HCT116 (cell line): Measurements from ENCODE around the gene TMCC3. TPM values are rescaled to one million over a fixed set of nuclear protein-coding genes. Genes with fewer than 3 reads are reported as not detected.
A peak's percentile ranks its signal among the peaks of the same experiment; 100 is the strongest.
"Not testable (repeated sequence)": the region's sequence is repeated elsewhere in the genome, so short reads cannot be mapped to it uniquely, and the experiment has no call there.

Experiments used
- ATAC-seq: fragments of 200-7000 bp; cut with Tn5 transposase; 2 replicates; pipeline ENCODE4 v1.9.1; 2020; ENCODE audit warnings: mild to moderate bottlenecking, moderate library complexity
- BruUV-seq: library from RNA; stranded (reverse); fragments of 400-500 nt; replicated peaks from 2 replicates; lab custom pipeline; 2021; lab: Mats Ljungman, UMichigan
- CTCF ChIA-PET: fragments of 300-600 bp; sonication (Branson Sonifier 250); formaldehyde crosslinking; loops from one replicate; lab custom pipeline; 2021; ENCODE audit warnings: antibody characterized with exemption; lab: Charles Lee
- POLR2A ChIA-PET: fragments of 300-600, 350-600 bp; sonication (Branson Sonifier 250); formaldehyde crosslinking; loops from one replicate; lab custom pipeline; 2021; ENCODE audit warnings: antibody characterized with exemption; lab: Charles Lee
- RAD21 ChIA-PET, 2 experiments: fragments of 300-600 bp; sonication (Branson Sonifier 250); formaldehyde crosslinking; loops; one replicate each; lab custom pipeline; 2023; ENCODE audit warnings: low total read pairs in 2 of 2; ENCODE audit not compliant: uncharacterized antibody in 2 of 2, unreplicated experiment in 2 of 2, low non-redundant PET in 1 of 2; lab: Charles Lee
- DNase-seq: peaks from one replicate; pipeline ENCODE4 v3.0.0-alpha.2; 2010; ENCODE audit warnings: low read depth, low spot score
- H2AFZ ChIP-seq: fragments of 200-600 bp; shearing (Covaris generic), sonication (generic); 2 replicates; pipeline ENCODE4 v1.6.1; 2017; ENCODE audit warnings: low read depth, mixed run types, mixed read lengths, antibody characterized with exemption, low read length; ENCODE audit not compliant: poor library complexity, severe bottlenecking
- H3K27ac ChIP-seq: 2 replicates; pipeline ENCODE4 v1.5.1; 2012; ENCODE audit warnings: low read depth, low read length
- H3K27me3 ChIP-seq: fragments of 200-600 bp; sonication (generic); 2 replicates; pipeline ENCODE4 v1.6.1; 2016; ENCODE audit warnings: mixed run types, low read length, mixed read lengths; ENCODE audit not compliant: insufficient read depth
- H3K36me3 ChIP-seq, 2 experiments: fragments of 200-500 bp in 1 of 2; fragments of 200-600 bp in 1 of 2; sonication (Bioruptor generic) in 1 of 2; sonication (generic) in 1 of 2; 2 replicates each; pipeline versions ENCODE4 v1.5.1 to v1.6.1; 2014 to 2016; ENCODE audit warnings: low read length in 2 of 2, inconsistent platforms in 1 of 2, mixed read lengths in 1 of 2, mixed run types in 1 of 2; ENCODE audit not compliant: insufficient read depth in 2 of 2, control insufficient read depth in 1 of 2
- H3K4me1 ChIP-seq, 2 experiments: fragments of 200-600 bp in 1 of 2; sonication (generic) in 1 of 2; 2 replicates each; pipeline versions ENCODE4 v1.5.1 to v1.6.1; 2012 to 2017; ENCODE audit warnings: low read length in 2 of 2, inconsistent platforms in 1 of 2, mild to moderate bottlenecking in 1 of 2, mixed read lengths in 1 of 2, mixed run types in 1 of 2, moderate library complexity in 1 of 2; ENCODE audit not compliant: insufficient read depth in 2 of 2, control insufficient read depth in 1 of 2
- H3K4me2 ChIP-seq: fragments of 200-600 bp; sonication (generic); 2 replicates; pipeline ENCODE4 v1.6.1; 2017; ENCODE audit warnings: mixed run types, low read length, mixed read lengths
- H3K4me3 ChIP-seq, 2 experiments: fragments of 200-600 bp in 1 of 2; sonication (generic) in 1 of 2; replicated peaks in 1 of 2; 2 replicates each; pipeline ENCODE4 v1.5.1; 2011 to 2016; ENCODE audit warnings: low read length in 2 of 2, control low read depth in 1 of 2, low read depth in 1 of 2, mild to moderate bottlenecking in 1 of 2, mixed read lengths in 1 of 2, mixed run types in 1 of 2
- H3K79me2 ChIP-seq: fragments of 200-600 bp; sonication (generic); 2 replicates; pipeline ENCODE4 v1.6.1; 2017; ENCODE audit warnings: mild to moderate bottlenecking, mixed run types, low read length, moderate library complexity, mixed read lengths; ENCODE audit not compliant: insufficient read depth
- H3K9ac ChIP-seq: fragments of 200-600 bp; sonication (generic); 2 replicates; pipeline ENCODE4 v1.6.1; 2016; ENCODE audit warnings: low read length, mixed read lengths
- H3K9me2 ChIP-seq: fragments of 200-600 bp; sonication (generic), shearing (Covaris generic); 2 replicates; pipeline ENCODE4 v1.6.1; 2017; ENCODE audit warnings: mixed run types, mild to moderate bottlenecking, moderate library complexity; ENCODE audit not compliant: insufficient read depth
- H3K9me3 ChIP-seq, 2 experiments: fragments of 200-500 bp in 1 of 2; fragments of 200-600 bp in 1 of 2; sonication (Bioruptor generic) in 1 of 2; sonication (generic) in 1 of 2; 2 replicates each; pipeline ENCODE4 v1.6.1; 2014 to 2017; ENCODE audit warnings: low read length in 2 of 2, mixed read lengths in 2 of 2, inconsistent platforms in 1 of 2, low read depth in 1 of 2, mild to moderate bottlenecking in 1 of 2, mixed run types in 1 of 2, moderate library complexity in 1 of 2; ENCODE audit not compliant: control insufficient read depth in 1 of 2, insufficient read depth in 1 of 2
- H4K20me1 ChIP-seq: fragments of 200-600 bp; sonication (generic), shearing (Covaris generic); 2 replicates; pipeline ENCODE4 v1.6.1; 2017; ENCODE audit warnings: mixed run types, mild to moderate bottlenecking, moderate library complexity; ENCODE audit not compliant: insufficient read depth
- ATF3 ChIP-seq: IDR thresholded peaks from 2 replicates; pipeline ENCODE4 v1.6.1; 2012
- CBX3 ChIP-seq: IDR thresholded peaks from 2 replicates; pipeline ENCODE4 v1.6.1; 2012; ENCODE audit warnings: low read depth
- EGR1 ChIP-seq: IDR thresholded peaks from 2 replicates; pipeline ENCODE4 v1.6.1; 2012; ENCODE audit warnings: low read depth
- FOSL1 ChIP-seq: IDR thresholded peaks from 2 replicates; pipeline ENCODE4 v1.6.1; 2012; ENCODE audit warnings: low read depth
- MAX ChIP-seq: IDR thresholded peaks from 2 replicates; pipeline ENCODE4 v1.6.1; 2012
- POLR2AphosphoS5 ChIP-seq: IDR thresholded peaks from 2 replicates; pipeline ENCODE4 v1.6.1; 2011; ENCODE audit warnings: mild to moderate bottlenecking, low read depth, low read length, moderate library complexity
- RAD21 ChIP-seq: IDR thresholded peaks from 2 replicates; pipeline ENCODE4 v1.6.1; 2012; ENCODE audit warnings: low read depth, mild to moderate bottlenecking
- SP1 ChIP-seq: IDR thresholded peaks from 2 replicates; pipeline ENCODE4 v1.6.1; 2012; ENCODE audit warnings: low read depth
- YY1 ChIP-seq: IDR thresholded peaks from 2 replicates; pipeline ENCODE4 v1.6.1; 2011; ENCODE audit warnings: low read length, low read depth, moderate library complexity, mild to moderate bottlenecking; ENCODE audit not compliant: insufficient replicate concordance; ENCODE audit errors: extremely low read depth
- ZNF274 ChIP-seq: fragments of 200-500 bp; sonication (Bioruptor generic); IDR thresholded peaks from 2 replicates; pipeline ENCODE4 v1.6.1; 2014; ENCODE audit warnings: mild to moderate bottlenecking, low read depth, low read length, inconsistent platforms
- intact Hi-C: fragments of 100-400 bp; cut with micrococcal nuclease; formaldehyde crosslinking; loops from 2 replicates; pipeline ENCODE4 v1.10.0; 2022
- total RNA-seq: library from RNA; stranded (reverse); gene quantifications from one replicate; pipeline ENCODE4 v1.2.1, GENCODE V29; 2021; ENCODE audit not compliant: unreplicated experiment
- TF ChIP-seq, protein P1 (sequence below), 3 experiments: fragments of 200-600 bp in 1 of 3; sonication (generic) in 1 of 3; IDR thresholded peaks in 2 of 3; conservative IDR thresholded peaks in 1 of 3; 2 replicates each; pipeline ENCODE4 v1.5.1; 2012 to 2017; ENCODE audit warnings: low read depth in 2 of 3, low read length in 2 of 3, antibody characterized with exemption in 1 of 3, borderline replicate concordance in 1 of 3, control low read depth in 1 of 3, mild to moderate bottlenecking in 1 of 3, mixed read lengths in 1 of 3, mixed run types in 1 of 3, moderate library complexity in 1 of 3; ENCODE audit not compliant: insufficient read depth in 1 of 3

The TMCC3 gene
- total RNA-seq, 1 experiment from 2014 or later, result 4.5 TPM

DNA sequence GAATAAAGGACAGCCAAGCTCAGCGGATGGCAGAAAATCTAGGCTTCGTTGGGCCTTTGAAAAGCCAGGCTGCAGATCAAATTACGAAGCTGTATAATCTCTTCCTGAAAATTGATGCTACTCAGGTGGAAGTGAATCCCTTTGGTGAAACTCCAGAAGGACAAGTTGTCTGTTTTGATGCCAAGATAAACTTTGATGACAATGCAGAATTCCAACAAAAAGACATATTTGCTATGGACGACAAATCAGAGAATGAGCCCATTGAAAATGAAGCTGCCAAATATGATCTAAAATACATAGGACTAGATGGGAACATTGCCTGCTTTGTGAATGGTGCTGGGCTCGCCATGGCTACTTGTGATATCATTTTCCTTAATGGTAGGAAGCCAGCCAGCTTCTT, 101.5 kb downstream of the TMCC3 start:
- intact Hi-C loops, result loop anchor here (10.0 kb wide), 4 partner anchors 426 to 1266 kb away; no protein-coding TSS in a partner anchor
- ATAC-seq, POLR2A ChIA-PET: not testable (repeated sequence)

GRCh38 chr12:94545935-94546771, 104.2 kb downstream of the TMCC3 start:
- ATAC-seq (peak; percentile 98), DNase-seq (peak; percentile 77)
- H3K4me2 ChIP-seq, result no peak overlapping the region
- ChIA-PET RAD21 (interaction anchor here in 1 of 2 experiments (0.6 to 1.0 kb wide), 2 partner anchors 329 to 1251 kb away, joined by 4 read pairs; no protein-coding TSS in a partner anchor), POLR2A (interaction anchor here (1.0 kb wide), 2 partner anchors 329 to 330 kb away, joined by 3 read pairs; no protein-coding TSS in a partner anchor), CTCF (interaction anchor here (1.2 to 3.0 kb wide), 2 partner anchors 329 to 988 kb away, joined by 4 to 20 read pairs; no protein-coding TSS in a partner anchor)
- H3K9me3 ChIP-seq, result no peaks in the 10 kb centered on the region
- no peaks in the 10 kb centered on the region for H4K20me1 ChIP-seq
- no peak overlapping the region for H3K27ac ChIP-seq
- H3K4me1 ChIP-seq, result no peaks in the 10 kb centered on the region
- H3K9ac ChIP-seq, result no peak overlapping the region
- no peaks in the 10 kb centered on the region for H3K79me2 ChIP-seq
- H2AFZ ChIP-seq, result peak overlapping the region; percentile 64
- H3K9me2 ChIP-seq, result no peaks in the 10 kb centered on the region
- H3K27me3 ChIP-seq, result no peaks in the 10 kb centered on the region
- BruUV-seq, result no TSS peak
- 0 out of 2 replicates have a peak, but pooled peaks have one; percentile 54 for TF ChIP-seq CBX3
- no peak for TF ChIP-seq ATF3
- peak; percentile 75 for TF ChIP-seq MAX
- no peak for TF ChIP-seq ZNF274
- TF ChIP-seq FOSL1, result no peak
- TF ChIP-seq EGR1, result no peak
- no peak for TF ChIP-seq POLR2AphosphoS5
- TF ChIP-seq, protein P1, sequence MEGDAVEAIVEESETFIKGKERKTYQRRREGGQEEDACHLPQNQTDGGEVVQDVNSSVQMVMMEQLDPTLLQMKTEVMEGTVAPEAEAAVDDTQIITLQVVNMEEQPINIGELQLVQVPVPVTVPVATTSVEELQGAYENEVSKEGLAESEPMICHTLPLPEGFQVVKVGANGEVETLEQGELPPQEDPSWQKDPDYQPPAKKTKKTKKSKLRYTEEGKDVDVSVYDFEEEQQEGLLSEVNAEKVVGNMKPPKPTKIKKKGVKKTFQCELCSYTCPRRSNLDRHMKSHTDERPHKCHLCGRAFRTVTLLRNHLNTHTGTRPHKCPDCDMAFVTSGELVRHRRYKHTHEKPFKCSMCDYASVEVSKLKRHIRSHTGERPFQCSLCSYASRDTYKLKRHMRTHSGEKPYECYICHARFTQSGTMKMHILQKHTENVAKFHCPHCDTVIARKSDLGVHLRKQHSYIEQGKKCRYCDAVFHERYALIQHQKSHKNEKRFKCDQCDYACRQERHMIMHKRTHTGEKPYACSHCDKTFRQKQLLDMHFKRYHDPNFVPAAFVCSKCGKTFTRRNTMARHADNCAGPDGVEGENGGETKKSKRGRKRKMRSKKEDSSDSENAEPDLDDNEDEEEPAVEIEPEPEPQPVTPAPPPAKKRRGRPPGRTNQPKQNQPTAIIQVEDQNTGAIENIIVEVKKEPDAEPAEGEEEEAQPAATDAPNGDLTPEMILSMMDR (IDR thresholded peaks at IDR 0.05 in 2 of 3, conservative IDR thresholded peaks at IDR 0.05 in 1 of 3; ENCODE audit: borderline replicate concordance in 1 of 3, insufficient read depth in 1 of 3, low read depth in 2 of 3, low read length in 2 of 3), result peak; percentile 72 to 88 (median 87); a peak in 5 of 6 replicates
- TF ChIP-seq RAD21, result peak; percentile 99
- peak; percentile 84 for TF ChIP-seq YY1
- no peak for TF ChIP-seq SP1
- no peak overlapping the region for H3K4me3 ChIP-seq
- no peaks in the 10 kb centered on the region for H3K36me3 ChIP-seq
- intact Hi-C loops, result loop anchor here (1.0 to 10.0 kb wide), 9 partner anchors 180 to 1269 kb away; no protein-coding TSS in a partner anchor

More for the DNA sequence above, 101.5 kb downstream of the TMCC3 start:
- H3K79me2 ChIP-seq, H2AFZ ChIP-seq, H3K27me3 ChIP-seq, DNase-seq, H3K9ac ChIP-seq, H3K4me2 ChIP-seq, H4K20me1 ChIP-seq, RAD21 ChIA-PET, H3K9me3 ChIP-seq, BruUV-seq, H3K36me3 ChIP-seq, H3K27ac ChIP-seq, H3K9me2 ChIP-seq, H3K4me3 ChIP-seq: not testable (repeated sequence)
- CTCF ChIA-PET, result interaction anchor here (0.6 to 3.7 kb wide), 4 partner anchors 327 to 986 kb away, joined by 3 to 15 read pairs (median 4); no protein-coding TSS in a partner anchor
- peaks cover 11 to 22% of the 10 kb centered on the region in 2 experiments for H3K4me1 ChIP-seq
